HepG2 (cell line): ENCODE measurements around the gene SETD1B. TPM values are rescaled to one million over a fixed set of nuclear protein-coding genes. Genes with fewer than 3 reads are reported as not detected.

Experiments
- ARHGAP35 ChIP-seq: sonication (generic); formaldehyde crosslinking; IDR thresholded peaks from 2 replicates; pipeline ENCODE4 v1.9.0; 2022; ENCODE audit warnings: mild to moderate bottlenecking, inconsistent platforms, moderate library complexity, missing genetic modification reagents, borderline replicate concordance
- ATF3 ChIP-seq: sonication (generic); formaldehyde crosslinking; IDR thresholded peaks from 2 replicates; pipeline ENCODE4 v1.4.0; 2020; ENCODE audit warnings: missing genetic modification reagents
- BRD4 ChIP-seq: sonication (generic); formaldehyde crosslinking; IDR thresholded peaks from 2 replicates; pipeline ENCODE4 v1.4.0; 2020; ENCODE audit warnings: missing genetic modification reagents
- CCDC6 ChIP-seq: sonication (generic); formaldehyde crosslinking; IDR thresholded peaks from 2 replicates; pipeline ENCODE4 v1.8.1; 2022; ENCODE audit warnings: mild to moderate bottlenecking, missing genetic modification reagents, moderate library complexity
- GABPB1 ChIP-seq: IDR thresholded peaks from 2 replicates; pipeline ENCODE4 v1.6.1; 2016; ENCODE audit warnings: mild to moderate bottlenecking, missing genetic modification reagents, moderate library complexity, missing compliant biosample characterization
- GRHL1 ChIP-seq: sonication (generic); formaldehyde crosslinking; conservative IDR thresholded peaks from 2 replicates; pipeline ENCODE4 v1.8.0; 2022; ENCODE audit warnings: missing genetic modification reagents
- HNRNPLL ChIP-seq: fragments of 200-400 bp; formaldehyde crosslinking; IDR thresholded peaks from 2 replicates; pipeline ENCODE4 v1.6.1; 2017; ENCODE audit warnings: mild to moderate bottlenecking, low read depth, low read length; ENCODE audit not compliant: poor library complexity, severe bottlenecking
- HNRNPUL1 ChIP-seq: fragments of 200-400 bp; formaldehyde crosslinking; IDR thresholded peaks from 2 replicates; pipeline ENCODE4 v1.6.1; 2017; ENCODE audit warnings: low read depth, mild to moderate bottlenecking, low read length, moderate library complexity
- JDP2 ChIP-seq: sonication (generic); formaldehyde crosslinking; IDR thresholded peaks from 2 replicates; pipeline ENCODE4 v1.8.1; 2022; ENCODE audit warnings: missing genetic modification reagents, borderline replicate concordance
- MTERF4 ChIP-seq: sonication (generic); formaldehyde crosslinking; IDR thresholded peaks from 2 replicates; pipeline ENCODE4 v1.8.0; 2023; ENCODE audit warnings: mild to moderate bottlenecking, missing genetic modification reagents
- NFKB2 ChIP-seq: sonication (generic); formaldehyde crosslinking; IDR thresholded peaks from 2 replicates; pipeline ENCODE4 v1.4.0; 2020; ENCODE audit warnings: missing genetic modification reagents, borderline replicate concordance
- POLR2G ChIP-seq: fragments of 200-400 bp; formaldehyde crosslinking; IDR thresholded peaks from 2 replicates; pipeline ENCODE4 v1.6.1; 2018; ENCODE audit warnings: mild to moderate bottlenecking, low read depth, low read length, moderate library complexity
- RNF219 ChIP-seq: sonication (generic); formaldehyde crosslinking; IDR thresholded peaks from 2 replicates; pipeline ENCODE4 v1.5.0; 2020; ENCODE audit warnings: mild to moderate bottlenecking, missing genetic modification reagents
- ZKSCAN1 ChIP-seq: fragments of 150-350 bp; IDR thresholded peaks from 2 replicates; pipeline ENCODE4 v1.6.1; 2014; ENCODE audit warnings: low read length
- ZMYM2 ChIP-seq: sonication (generic); formaldehyde crosslinking; IDR thresholded peaks from 2 replicates; pipeline ENCODE4 v1.8.0; 2022; ENCODE audit warnings: mild to moderate bottlenecking, missing genetic modification reagents
- ZNF138 ChIP-seq: sonication (generic); formaldehyde crosslinking; IDR thresholded peaks from 2 replicates; pipeline ENCODE4 v1.5.0; 2020; ENCODE audit warnings: mild to moderate bottlenecking, low read depth, missing genetic modification reagents
- ZNF232 ChIP-seq: sonication (generic); formaldehyde crosslinking; IDR thresholded peaks from 2 replicates; pipeline ENCODE4 v1.4.0; 2020; ENCODE audit warnings: missing genetic modification reagents, borderline replicate concordance
- ZNF501 ChIP-seq: sonication (generic); formaldehyde crosslinking; IDR thresholded peaks from 2 replicates; pipeline ENCODE4 v1.5.1; 2020; ENCODE audit warnings: mild to moderate bottlenecking, moderate library complexity, missing genetic modification reagents
- ZNF777 ChIP-seq: sonication (generic); formaldehyde crosslinking; IDR thresholded peaks from 2 replicates; pipeline ENCODE4 v1.4.0; 2020; ENCODE audit warnings: missing genetic modification reagents
- polyA plus RNA-seq, 8 experiments: library from polyadenylated mRNA; depleted of rRNA in 3 of 8; stranded (reverse) in 7 of 8; unstranded in 1 of 8; fragments of >200 nt; fragmentation: Illumina TruSeq in 4 of 8; extraction: Trizol in 4 of 8; gene quantifications; 2 replicates each; pipeline versions ENCODE4 v1.2.1 to v1.2.3, GENCODE V29; 2011 to 2016; ENCODE audit warnings: low read depth in 4 of 8, missing spikeins in 1 of 8, mixed read lengths in 1 of 8; ENCODE audit not compliant: insufficient read depth in 1 of 8
- total RNA-seq, 5 experiments: library from RNA; depleted of rRNA; stranded (reverse); fragments of >200 nt; fragmentation: Illumina TruSeq; extraction: Trizol; gene quantifications; 2 replicates each; pipeline ENCODE4 v1.2.3, GENCODE V29; 2016; ENCODE audit warnings: low read depth in 1 of 5
- TF ChIP-seq, protein P1 (sequence below): sonication (generic); formaldehyde crosslinking; IDR thresholded peaks from 2 replicates; pipeline ENCODE4 v1.8.1; 2023; ENCODE audit warnings: missing genetic modification reagents, mild to moderate bottlenecking, borderline replicate concordance
- TF ChIP-seq, protein P2 (sequence below): fragments of 450-650 bp; IDR thresholded peaks from 2 replicates; pipeline ENCODE4 v1.6.1; 2016

Gene SETD1B
- total and polyA plus RNA-seq, 2 of the 13 experiments (the other 11 are each of a cell fraction or from before 2014, with no cell fraction given) = 1.1 to 1.4 TPM

GRCh38 chr12:121800694-121801594 lies 2.9 kb upstream of the SETD1B start (continued):
- peak; percentile 20; the same call in 1 of the 2 replicates for TF ChIP-seq ATF3 (CRISPR knock-in tag)
- TF ChIP-seq ZNF501 (CRISPR knock-in tag) = peak; percentile 66; the same call in 1 of the 2 replicates
- no peak for TF ChIP-seq ZNF232
- peak; percentile 53 for TF ChIP-seq HNRNPLL
- 0 out of 2 replicates have a peak, but pooled peaks have one; percentile 17 for TF ChIP-seq CCDC6 (CRISPR knock-in tag)
- TF ChIP-seq, protein P1, sequence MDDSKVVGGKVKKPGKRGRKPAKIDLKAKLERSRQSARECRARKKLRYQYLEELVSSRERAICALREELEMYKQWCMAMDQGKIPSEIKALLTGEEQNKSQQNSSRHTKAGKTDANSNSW (CRISPR knock-in tag) = peak; percentile 79; the same call in 1 of the 2 replicates
- TF ChIP-seq RNF219 (CRISPR knock-in tag) = no peak
- peak; percentile 47 for TF ChIP-seq POLR2G
- no peak for TF ChIP-seq ZNF138 (CRISPR knock-in tag)
- TF ChIP-seq JDP2 (CRISPR knock-in tag) = no peak
- TF ChIP-seq HNRNPUL1 = no peak
- no peak for TF ChIP-seq GRHL1 (CRISPR knock-in tag)
- TF ChIP-seq, protein P2, sequence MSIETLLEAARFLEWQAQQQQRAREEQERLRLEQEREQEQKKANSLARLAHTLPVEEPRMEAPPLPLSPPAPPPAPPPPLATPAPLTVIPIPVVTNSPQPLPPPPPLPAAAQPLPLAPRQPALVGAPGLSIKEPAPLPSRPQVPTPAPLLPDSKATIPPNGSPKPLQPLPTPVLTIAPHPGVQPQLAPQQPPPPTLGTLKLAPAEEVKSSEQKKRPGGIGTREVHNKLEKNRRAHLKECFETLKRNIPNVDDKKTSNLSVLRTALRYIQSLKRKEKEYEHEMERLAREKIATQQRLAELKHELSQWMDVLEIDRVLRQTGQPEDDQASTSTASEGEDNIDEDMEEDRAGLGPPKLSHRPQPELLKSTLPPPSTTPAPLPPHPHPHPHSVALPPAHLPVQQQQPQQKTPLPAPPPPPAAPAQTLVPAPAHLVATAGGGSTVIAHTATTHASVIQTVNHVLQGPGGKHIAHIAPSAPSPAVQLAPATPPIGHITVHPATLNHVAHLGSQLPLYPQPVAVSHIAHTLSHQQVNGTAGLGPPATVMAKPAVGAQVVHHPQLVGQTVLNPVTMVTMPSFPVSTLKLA = no peak
- 0 out of 2 replicates have a peak, but pooled peaks have one; percentile 31 for TF ChIP-seq ZNF777 (CRISPR knock-in tag)
- no peak for TF ChIP-seq ARHGAP35 (CRISPR knock-in tag)
- TF ChIP-seq NFKB2 (CRISPR knock-in tag) = 0 out of 2 replicates have a peak, but pooled peaks have one; percentile 55
- 0 out of 2 replicates have a peak, but pooled peaks have one; percentile 68 for TF ChIP-seq MTERF4 (CRISPR knock-in tag)
- peak; percentile 40; the same call in 1 of the 2 replicates for TF ChIP-seq GABPB1
- no peak for TF ChIP-seq ZKSCAN1
- TF ChIP-seq BRD4 (CRISPR knock-in tag) = peak; percentile 89
- TF ChIP-seq ZMYM2 = no peak
